GM10266 (cell line): ENCODE results near the gene P2RY8.
A peak's percentile ranks its signal among the peaks of the same experiment; 100 is the strongest.

Experiments used
- DNase-seq: peaks from one replicate; pipeline ENCODE4 v3.0.0; 2012; ENCODE audit errors: extremely low spot score
- CTCF ChIP-seq: IDR thresholded peaks from 2 replicates; pipeline ENCODE4 v1.5.1; 2012; ENCODE audit warnings: mild to moderate bottlenecking, low read depth; ENCODE audit not compliant: control insufficient read depth, insufficient read depth; ENCODE audit errors: missing control alignments

P2RY8 gene

GRCh38 chrX:1537031-1537715, at the start of gene P2RY8:
P2RY8 (minus strand) TSS chrX:1537185; CDS start chrX:1466558, 70,627 bp downstream.
- peak; percentile 58 for DNase-seq
- peak; percentile 71 for TF ChIP-seq CTCF

- DNase-seq, result no peak
- no peak for TF ChIP-seq CTCF
Measured at GRCh38 chrX:1584237-1585011, 47.4 kb upstream of the P2RY8 start.

- peak; percentile 61 for DNase-seq
- peak; percentile 6 for TF ChIP-seq CTCF
Measured at GRCh38 chrX:1582686-1583437, 45.9 kb upstream of the P2RY8 start.

GRCh38 chrX:1581132-1581531, 44.1 kb upstream of the P2RY8 start:
- DNase-seq, result peak; percentile 63
- TF ChIP-seq CTCF, result peak; percentile 63

GRCh38 chrX:1578511-1579173, 41.7 kb upstream of the P2RY8 start:
- DNase-seq, result no peak
- no peak for TF ChIP-seq CTCF

GRCh38 chrX:1577845-1578244, 40.9 kb upstream of the P2RY8 start:
- no peak for TF ChIP-seq CTCF
- DNase-seq, result no peak
